DOHH2 (cell line): Measurements from ENCODE around the gene TCEA2.

Experiments
- CTCF ChIP-seq: fragments of 200-600 bp; sonication (generic); IDR thresholded peaks from one replicate; pipeline ENCODE4 v1.5.1; 2014; ENCODE audit warnings: antibody characterized with exemption, mild to moderate bottlenecking, low read depth, low read length; ENCODE audit not compliant: poor library complexity, severe bottlenecking
- EZH2phosphoT487 ChIP-seq: fragments of 200-600 bp; sonication (generic); IDR thresholded peaks from 2 replicates; pipeline ENCODE4 v1.6.1; 2017; ENCODE audit warnings: borderline replicate concordance, mild to moderate bottlenecking, antibody characterized with exemption, low read length, moderate library complexity, mixed read lengths

DNA sequence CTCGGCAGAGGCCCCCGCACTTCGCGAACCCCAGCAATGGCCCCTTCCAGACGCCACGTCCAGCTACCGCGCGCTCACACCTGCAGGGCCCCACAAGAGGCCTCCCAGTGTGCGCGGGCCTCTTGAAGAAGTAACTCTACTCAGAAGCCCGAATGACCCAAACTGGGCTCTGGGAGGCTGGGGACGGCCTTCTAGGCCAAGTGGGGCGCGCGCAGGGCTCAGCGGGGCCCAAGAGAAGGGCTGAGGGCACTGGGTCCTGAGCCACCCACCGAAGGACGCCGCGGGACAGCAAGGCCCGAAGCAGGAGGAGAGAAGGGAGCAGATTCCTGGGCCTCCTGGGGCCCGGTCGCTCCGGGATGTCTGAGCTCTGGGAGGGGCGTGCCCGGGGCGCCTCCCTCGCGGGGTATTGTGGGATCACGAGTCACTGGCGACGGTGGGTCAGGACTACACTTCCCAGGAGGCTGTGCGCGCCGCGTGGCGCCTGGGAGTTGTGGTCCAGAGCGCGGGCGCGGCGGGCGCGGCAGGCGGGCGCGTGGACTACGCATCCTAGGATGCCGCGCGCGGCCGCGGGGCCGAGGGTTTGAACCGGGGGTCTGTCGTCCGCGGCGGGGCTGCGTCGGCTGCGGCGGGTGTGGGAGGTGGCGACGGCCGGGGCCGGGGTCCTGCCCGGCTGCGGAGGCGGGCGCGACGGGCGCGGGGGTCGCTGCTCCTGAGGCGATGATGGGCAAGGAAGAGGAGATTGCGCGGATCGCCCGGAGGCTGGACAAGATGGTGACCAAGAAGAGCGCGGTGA, at the start of gene TCEA2:
- no peak for TF ChIP-seq CTCF
- TF ChIP-seq EZH2phosphoT487 = no peak
